Stimulated activated CD4-positive, alpha-beta T cell treated with anti-CD3 and anti-CD28 coated beads, TNF-alpha, amount 100 ng/mL, for 1 hour (primary cell): ENCODE measurements around the gene KRI1.
"Not testable (repeated sequence)": the region's sequence is repeated elsewhere in the genome, so short reads cannot be mapped to it uniquely, and the experiment has no call there.

Experiments
- DNase-seq, 3 donors: peaks; one replicate each; pipeline ENCODE4 v3.0.0-alpha.2; 2020; ENCODE audit warnings: low read depth in 3 of 3, low spot score in 1 of 3

The KRI1 gene

DNA sequence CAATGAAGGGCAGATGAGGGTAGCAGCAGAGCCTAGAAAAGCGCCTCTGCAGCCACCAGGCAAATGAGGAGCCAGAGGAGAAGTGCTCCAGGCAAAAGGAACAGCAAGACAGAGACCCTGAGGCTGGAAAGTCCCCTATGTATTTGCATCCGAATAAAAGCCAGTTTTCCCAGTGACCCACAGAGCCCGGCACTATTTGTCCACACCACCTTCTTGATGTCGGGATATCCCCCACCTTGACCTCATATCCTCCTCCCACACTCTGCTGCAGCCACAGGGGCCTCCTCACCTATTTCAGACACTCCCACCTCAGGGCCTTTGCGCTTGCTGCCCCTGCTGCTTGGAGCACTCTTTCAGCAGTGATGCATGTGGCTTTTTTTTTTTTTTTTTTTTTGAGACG is 15.5 kb downstream of the KRI1 start:
- no peak for DNase-seq

DNA sequence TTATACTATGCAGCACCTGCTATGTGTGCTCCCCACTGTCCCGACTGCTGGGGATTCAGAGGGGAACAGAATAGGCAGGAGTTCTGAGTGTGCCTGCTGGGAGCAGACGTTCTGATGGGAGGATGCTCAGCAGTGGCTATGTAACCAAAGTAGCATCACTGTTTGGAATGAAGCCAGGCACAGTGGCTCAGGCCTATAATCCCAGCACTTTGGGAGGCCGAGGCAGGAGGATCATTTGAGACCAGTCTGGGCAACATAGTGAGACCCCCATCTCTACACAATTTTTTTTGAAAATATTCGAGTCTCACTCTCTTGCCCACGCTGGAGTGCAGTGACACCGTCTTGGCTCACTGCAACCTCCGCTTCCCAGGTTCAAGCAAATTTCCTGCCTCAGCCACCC is 16.1 kb downstream of the KRI1 start:
- DNase-seq: no peak

DNA sequence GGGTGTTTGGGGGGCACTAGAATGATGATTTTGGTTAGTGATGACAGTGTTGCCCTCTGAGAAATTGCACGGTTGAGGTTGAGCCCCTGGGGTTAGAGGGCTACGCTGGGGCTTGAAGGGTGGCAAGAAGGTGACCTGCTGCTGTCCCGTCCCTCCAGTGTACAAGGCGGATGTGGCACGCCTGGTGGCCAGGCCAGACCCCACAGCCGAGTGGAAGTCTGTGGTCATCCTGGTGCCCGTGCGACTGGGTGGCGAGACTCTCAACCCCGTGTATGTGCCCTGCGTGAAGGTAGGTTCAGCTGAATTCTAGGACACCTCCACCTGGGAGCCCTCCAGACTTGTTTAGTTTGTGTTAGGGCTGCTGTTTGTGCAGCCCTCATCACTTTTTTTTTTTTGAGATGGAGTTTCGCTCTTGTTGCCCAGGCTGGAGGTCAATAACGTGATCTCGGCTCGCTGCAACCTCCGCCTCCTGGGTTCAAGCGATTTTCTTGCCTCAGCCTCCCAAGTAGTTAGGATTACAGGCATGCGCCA is 17.0 kb downstream of the KRI1 start:
- no peak for DNase-seq

DNA sequence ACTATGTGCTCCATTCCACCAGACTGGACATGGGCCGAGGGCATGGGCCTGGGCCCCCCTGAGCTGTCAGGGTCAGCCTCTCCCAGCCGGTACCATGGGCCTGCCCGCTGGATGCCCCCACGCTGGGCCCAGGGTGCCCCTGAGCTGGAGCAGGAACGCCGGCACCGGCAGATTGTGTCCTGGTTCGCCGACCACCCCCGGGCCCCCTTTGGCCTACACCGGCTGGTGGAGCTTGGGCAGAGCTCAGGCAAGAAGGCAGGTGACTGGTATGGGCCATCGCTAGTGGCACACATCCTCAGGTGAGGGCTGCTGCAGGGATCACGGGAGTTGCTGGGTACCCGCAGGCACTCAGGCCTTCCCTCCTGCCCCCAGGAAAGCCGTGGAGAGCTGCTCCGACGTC is 19.0 kb downstream of the KRI1 start:
- no peak for DNase-seq

DNA sequence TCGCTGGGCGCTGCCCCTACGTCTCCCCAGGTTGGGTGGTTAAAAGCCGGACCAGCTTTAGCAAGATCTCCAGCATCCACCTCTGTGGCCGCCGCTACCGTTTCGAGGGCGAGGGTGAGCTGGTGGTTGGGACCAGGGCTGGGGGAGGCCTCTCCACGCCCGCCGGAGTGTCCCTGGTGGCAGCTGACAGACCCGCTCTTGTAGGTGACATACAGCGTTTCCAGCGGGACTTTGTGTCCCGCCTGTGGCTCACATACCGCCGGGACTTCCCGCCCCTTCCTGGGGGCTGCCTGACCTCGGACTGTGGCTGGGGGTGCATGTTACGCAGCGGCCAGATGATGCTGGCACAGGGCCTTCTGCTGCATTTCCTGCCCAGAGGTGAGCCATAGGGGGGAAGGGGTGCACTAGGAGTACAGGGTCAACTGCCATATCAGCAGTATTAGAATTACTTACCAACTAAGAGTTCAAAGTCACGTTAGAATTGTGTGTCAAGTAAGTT is 21.0 kb downstream of the KRI1 start:
- DNase-seq: no peak

DNA sequence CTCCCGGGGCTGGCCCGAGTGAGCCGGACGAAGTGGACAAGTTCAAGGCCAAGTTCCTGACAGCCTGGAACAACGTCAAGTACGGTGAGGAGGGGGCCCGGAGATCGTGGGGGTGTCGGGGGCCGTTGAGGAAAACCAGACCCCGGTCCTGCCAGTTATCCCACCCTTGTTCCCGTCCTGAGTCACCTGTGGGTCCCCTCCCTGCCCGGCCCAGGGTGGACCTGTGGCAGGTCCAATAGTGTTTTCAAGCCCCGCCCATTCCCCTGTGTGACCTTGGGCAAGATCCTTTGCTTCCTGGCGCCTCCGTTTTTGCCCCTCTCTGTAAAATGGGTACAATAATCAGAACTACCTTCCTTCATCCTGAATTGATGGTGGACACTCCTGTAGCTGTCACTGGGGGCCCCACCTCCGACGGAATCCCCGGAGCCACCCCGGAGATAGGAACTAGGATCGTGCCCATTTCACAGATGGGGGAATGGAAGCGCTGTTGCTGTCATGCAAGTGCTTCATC is 21.5 kb downstream of the KRI1 start:
- no peak for DNase-seq

DNA sequence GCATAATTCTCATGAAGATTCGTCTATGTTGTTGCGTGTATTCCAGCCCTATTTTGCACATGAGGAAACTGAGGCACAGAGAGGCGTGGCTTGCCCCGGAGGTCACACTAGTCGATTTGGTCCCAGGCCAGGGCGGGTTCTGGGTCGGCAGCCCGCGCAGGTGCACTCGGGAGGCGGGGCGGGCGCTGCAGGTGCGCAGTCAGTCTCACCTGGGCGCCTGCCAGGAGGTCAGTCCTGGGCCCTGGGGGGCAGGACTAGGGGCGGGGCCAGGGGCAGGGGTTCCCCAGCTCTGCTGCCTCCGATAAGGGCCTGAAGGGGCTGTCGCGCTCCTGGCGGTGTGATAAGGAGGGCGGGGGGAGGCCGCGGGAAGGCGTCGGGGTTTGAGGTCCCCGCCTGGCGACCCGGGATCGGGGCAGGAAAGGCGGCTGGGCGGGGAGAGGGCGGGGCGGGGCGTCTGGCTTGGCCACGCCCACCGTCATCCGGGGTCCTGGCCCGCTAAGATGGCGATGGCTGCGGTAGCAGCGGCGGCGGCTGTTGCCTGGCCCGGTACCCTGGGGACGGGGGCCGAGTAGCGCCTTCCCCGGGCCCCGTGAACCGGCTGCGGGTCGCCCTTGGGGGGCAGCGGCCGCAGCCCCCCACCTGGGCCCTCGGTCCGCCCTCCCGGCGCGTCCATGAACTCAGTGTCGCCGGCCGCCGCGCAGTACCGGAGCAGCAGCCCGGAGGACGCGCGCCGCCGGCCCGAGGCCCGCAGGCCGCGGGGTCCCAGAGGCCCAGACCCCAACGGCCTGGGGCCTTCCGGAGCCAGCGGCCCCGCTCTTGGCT is 22.2 kb downstream of the KRI1 start, which contains the start of gene ATG4D:
TSS of gene ATG4D (plus strand) at position 485 of the 822 bp plus-strand sequence. CDS start at position 672, 187 bp downstream.
- DNase-seq: peak; percentile 47 to 80 (median 65)

DNA sequence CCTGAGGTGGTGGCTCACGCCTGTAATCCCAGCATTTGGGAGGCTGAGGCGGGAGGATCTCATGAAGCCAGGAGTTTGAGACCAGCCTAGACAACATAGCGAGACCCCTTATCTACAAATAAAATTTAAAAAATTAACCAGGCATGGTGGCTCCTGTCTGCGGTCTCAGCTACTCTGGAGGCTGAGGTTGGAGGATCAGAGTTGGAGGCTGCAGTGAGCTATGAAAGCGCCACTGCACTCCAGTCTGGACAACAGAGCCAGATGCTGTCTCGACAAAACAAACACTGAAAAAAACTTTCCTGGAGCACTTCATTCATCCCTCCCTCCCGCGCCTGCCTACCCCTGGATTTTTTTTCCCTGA is 22.8 kb downstream of the KRI1 start:
- no peak for DNase-seq

DNA sequence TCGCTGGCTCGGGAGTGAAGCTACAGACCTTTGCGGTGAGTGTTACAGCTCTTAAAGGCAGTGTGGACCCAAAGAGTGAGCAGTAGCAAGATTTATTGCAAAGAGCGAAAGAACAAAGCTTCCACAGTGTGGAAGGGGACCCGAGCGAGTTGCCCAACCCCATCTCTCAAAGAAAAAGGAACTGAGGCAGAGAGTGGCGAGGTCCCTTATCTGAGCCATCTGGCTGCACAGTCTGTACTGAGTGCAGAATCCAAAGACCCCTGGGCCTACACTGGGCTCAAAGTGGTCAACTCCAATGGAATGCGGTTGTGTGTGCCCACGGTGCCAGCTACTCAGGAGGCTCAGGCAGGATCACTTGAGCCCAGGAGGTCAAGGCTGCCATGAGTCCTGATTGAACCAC is 26.8 kb downstream of the KRI1 start:
- not testable (repeated sequence) for DNase-seq

DNA sequence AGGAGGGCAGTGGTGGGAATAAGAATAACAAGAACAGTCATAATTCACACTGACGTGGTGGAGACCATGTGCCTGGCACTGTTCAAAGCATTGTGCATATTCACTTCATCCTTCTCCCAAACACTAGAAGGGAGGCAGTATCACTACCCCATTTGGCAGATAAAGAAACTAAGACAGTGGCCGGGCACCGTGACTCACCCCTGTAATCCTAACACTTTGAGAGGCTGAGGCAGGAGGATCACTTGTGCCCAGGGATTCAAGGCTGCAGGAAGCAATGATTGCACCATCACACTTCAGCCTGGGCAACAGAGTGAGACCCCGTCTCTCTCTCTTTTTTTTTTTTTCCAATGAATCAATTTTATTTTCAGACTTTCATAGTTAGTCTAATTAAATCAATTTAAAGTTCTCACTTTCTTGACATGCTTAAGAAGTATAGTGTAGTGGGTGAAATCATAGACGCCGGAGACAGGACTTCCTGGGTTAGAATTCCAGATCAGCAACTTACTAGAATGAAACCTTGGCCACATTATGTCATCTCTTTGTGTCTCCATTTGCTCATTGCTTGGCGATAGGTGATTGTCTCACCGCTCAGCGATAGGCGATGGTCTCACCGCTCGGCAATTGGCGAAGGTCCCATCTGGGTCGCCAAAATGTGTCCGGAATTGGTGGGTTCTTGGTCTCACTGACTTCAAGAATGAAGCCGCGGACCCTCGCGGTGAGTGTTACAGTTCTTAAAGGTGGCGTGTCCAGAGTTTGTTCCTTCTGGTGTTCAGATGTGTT is 27.4 kb downstream of the KRI1 start:
- no peak for DNase-seq

DNA sequence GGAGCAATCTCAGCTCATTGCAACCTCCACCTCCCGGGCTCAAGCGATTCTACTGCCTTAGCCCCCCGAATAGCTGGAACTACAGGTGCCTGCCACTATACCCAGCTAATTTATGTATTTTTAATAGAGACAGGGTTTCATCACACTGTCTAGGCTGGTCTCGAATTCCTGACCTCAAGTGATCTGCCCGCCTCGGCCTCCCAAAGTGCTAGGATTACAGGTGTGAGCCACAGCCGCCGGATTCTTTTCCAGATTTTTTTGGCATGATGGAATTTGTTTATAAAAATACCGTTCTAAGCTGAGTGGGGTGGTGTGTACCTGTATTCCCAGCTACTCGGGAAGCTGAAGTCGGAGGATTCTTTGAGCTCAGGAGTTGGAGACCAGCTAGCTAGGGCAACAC is 28.1 kb downstream of the KRI1 start:
- no peak for DNase-seq

DNA sequence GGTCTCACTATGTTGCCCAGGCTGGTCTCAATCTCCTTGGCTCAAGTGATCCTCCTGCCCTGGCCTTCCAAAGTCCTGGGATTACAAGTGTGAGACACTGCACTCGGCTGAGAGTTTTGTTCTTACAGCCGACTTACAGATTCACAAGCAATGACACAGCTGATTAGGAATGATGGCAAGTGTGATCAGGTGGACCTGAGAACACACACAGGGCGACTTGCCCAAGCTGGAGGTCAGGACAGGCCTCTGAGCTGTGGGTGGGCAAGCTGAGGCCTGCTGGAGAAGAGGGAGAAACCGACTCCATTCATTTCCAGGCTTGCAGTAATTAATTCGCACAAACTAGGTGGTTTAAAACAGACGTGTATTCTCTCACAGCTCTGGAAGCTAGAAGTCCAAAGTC is 30.2 kb downstream of the KRI1 start:
- no peak for DNase-seq

DNA sequence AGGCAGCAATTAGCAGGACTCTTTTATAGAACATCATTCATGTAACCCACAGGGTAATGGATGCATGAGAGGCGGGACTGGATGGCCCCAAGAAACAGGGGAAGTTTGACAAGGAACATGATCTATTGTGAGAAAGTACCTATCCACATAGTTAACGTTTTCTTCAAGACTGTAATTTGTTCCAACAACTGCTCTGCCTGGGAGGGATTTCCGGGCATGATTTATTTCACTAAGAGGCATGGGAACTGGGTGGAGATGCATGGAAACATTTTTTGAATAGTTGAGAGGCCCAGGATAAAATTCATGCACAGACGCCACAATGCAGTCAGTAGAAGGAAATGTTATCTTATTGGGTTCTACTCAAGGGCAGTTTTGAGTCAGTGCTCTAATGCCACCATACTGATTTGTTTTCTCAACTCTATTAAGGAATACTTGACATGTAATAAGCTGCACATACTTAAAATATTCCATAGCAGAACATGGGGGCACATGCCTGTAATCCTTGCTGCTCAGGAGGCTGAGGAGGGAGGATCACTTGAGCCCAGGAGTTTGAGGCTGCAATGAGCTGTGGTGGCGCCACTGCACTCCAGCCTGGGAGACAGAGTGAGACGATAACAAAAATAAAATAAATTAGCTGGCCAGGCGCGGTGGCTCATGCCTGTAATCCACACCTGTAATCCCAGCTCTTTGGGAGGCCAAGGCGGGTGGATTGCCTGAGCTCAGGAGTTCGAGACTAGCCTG is 32.0 kb downstream of the KRI1 start:
- DNase-seq: no peak

DNA sequence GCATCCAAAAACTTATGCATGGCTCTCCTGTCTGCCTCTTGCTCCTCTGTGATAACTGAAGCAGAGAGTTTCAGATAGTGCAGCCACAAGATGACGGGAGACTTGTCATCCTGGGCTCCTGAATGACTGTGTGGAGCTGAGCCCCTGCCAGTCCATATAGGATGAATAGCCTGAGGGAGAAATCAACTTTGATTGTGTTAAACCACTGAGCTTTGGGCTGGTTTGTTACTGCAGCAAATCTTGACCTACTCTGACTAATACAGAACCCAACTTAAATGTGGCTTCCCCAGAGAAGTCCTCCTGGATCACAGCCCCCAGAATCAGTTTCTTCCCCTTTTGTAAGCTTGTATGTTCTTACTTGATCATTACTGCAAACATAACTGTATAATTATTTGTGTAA is 33.4 kb downstream of the KRI1 start:
- DNase-seq: no peak

DNA sequence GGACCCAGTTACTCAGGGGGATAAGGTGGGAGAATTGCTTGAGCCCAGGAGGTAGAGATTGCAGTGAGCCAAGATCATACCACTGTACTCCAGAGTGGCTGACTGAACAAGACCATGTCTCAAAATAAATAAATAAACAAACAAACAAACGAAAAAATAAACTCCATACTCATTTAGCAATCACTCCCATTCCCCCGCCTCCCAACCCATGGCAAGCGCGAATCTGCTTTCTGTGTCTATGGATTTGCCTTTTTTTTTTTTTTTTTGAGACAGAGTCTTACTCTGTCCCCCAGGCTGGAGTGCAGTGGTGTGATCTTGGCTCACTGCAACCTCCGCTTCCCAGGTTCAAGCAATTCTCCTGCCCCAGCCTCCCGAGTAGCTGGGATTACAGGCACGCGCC is 38.9 kb downstream of the KRI1 start:
- DNase-seq: not testable (repeated sequence)

DNA sequence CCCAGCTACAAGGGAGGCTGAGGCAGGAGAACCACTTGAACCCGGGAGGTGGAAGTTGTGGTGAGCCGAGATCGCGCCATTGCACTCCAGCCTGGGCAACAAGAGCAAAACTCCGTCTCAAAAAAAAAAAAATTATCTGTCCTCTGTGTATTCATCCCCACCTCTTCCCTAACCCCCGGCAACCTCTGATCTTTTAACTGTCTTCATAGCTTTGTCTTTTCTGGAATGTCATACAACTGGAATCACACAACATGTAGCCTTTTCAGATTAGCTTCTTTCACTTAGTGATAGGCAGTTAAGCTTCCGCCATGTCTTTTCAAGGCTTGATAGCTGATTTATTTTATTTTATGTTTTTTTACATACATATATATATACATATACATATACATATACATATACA is 40.2 kb downstream of the KRI1 start:
- DNase-seq: no peak

DNA sequence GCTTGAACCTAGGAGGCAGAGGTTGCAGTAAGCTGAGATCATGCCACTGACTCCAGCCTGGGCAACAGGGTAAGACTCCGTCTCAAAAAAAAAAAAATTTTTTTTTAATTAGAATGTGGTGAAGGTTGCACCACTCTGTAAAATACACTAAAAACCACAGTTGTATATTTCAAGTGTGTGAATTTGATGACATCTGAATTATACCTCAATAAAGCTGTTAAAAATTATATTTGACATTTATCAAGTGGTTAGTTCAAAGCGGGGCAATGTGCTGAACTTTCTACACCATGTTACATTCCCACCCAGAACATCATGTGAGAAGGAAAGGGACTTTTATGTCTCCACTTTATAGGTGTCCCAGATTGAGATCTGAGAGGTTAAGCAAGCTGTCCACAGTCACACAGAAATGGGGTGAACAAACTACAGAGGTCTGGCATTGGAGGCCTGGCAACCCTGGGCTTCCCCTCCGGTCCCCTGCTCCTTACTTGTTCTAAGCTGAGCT is 42.6 kb downstream of the KRI1 start:
- no peak for DNase-seq

DNA sequence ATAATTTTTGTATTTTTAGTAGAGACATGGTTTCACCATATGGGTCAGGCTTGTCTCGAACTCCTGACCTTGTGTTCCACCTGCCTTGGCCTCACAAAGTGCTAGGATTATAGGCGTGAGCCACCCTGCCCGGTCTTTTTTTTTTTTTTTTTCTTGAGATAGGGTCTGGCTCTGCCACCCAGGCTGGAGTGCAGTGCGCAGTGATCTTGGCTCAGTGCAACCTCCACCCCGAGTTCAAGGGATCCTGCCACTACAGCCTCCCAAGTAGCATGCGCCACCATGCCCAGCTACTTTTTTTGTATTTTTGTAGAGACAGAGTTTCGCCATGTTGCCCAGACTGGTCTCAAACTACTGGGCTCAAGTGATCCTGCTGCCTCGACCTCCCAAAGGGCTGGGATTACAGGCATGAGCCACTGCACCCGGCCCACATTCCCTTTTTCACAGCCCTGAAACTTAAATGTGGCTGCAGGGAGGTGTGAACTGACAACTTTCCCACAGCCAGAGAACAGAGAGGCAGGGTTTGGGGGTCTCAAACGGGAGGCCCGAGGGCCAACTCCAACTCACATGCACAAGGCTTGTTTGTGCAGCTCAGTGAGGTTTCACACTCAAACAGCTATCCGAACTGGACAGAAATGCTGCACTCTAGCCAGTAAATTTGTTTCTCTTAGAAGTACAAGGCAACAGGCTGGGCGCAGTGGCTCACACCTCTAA is 44.2 kb downstream of the KRI1 start:
- no peak for DNase-seq

DNA sequence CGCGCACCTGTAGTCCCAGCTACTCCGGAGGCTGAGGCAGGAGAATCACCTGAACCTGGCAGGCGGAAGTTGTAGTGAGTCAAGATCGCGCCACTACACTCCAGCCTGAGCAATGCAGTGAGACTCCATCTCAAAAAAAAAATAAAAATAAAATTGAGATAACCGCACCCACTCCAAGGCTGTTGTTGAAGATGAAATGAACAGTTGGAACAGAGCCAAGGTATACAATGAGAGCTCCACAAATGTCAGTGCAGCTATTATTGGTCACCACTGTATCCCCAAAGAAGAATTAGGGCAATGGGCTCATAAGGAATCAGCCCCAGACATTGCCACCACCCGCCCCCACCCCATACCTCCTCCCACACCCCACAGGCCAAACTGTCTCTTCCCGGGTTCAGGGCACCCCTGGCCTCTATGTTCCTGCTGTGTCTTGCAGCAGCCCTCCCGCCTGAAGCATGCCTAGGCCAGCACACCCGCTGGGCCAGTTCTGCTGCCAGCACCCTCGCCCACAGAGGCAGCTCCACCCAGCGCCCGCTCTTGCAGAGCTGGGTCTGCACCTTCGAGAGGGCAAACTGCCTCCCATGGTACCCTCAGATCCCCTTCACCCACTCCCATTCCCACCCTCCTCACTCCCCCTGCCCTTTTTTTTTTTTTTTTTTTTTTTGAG is 45.0 kb downstream of the KRI1 start:
- no peak for DNase-seq

DNA sequence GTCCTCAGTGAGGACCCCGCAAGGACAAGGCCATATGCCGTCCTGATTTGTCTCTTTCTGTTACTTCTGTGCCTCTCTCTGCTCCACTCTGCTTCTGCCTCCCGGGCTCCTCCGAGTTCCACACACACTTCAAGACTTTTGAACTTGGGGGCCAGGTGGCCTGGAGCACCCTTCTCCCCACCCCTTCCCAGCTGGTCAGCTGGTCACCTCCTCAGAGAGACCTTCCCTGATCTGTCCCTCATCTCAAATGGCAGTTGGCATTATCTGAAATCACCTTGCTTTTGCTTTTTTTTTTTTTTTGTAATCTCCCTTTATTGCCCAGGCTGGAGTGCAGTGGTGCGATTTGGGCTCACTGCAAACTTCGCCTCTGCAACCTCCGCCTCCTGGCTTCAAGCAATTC is 46.4 kb downstream of the KRI1 start:
- DNase-seq: no peak
